Activated T-helper 9 cell treated with anti-CD3 and anti-CD28 coated beads, Interleukin-2, amount 50 U/mL, for 16 hours (primary cell): ENCODE results near the gene PRICKLE1.

Experiments
- DNase-seq: peaks from one replicate; pipeline ENCODE4 v3.0.0-alpha.2; 2020; ENCODE audit warnings: low read depth

Gene PRICKLE1

GRCh38 chr12:42588524-42589464 is 752 bp downstream of the PRICKLE1 start:
- DNase-seq: no peak

GRCh38 chr12:42587601-42588523 is 1.7 kb downstream of the PRICKLE1 start:
- DNase-seq: no peak

GRCh38 chr12:42586268-42586667 is 3.3 kb downstream of the PRICKLE1 start:
- DNase-seq: no peak

- no peak for DNase-seq
These were observed 3.7 kb downstream of the PRICKLE1 start for GRCh38 chr12:42585841-42586216.

- DNase-seq: no peak
These were observed 4.2 kb downstream of the PRICKLE1 start for GRCh38 chr12:42585154-42585840.

- no peak for DNase-seq
These were observed 4.9 kb downstream of the PRICKLE1 start for GRCh38 chr12:42584651-42585111.

- DNase-seq: no peak
These were observed 6.5 kb downstream of the PRICKLE1 start for GRCh38 chr12:42583016-42583415.

GRCh38 chr12:42582498-42582897 is 7.0 kb downstream of the PRICKLE1 start:
- DNase-seq: no peak

GRCh38 chr12:42582050-42582449 is 7.5 kb downstream of the PRICKLE1 start:
- no peak for DNase-seq

GRCh38 chr12:42576374-42576773 is 13.2 kb downstream of the PRICKLE1 start:
- DNase-seq: no peak

- no peak for DNase-seq
These were observed 13.8 kb downstream of the PRICKLE1 start for GRCh38 chr12:42575717-42576116.

GRCh38 chr12:42574851-42575266 is 14.7 kb downstream of the PRICKLE1 start:
- DNase-seq: no peak

GRCh38 chr12:42571327-42572009 is 18.1 kb downstream of the PRICKLE1 start:
- DNase-seq: no peak

- DNase-seq: no peak
These were observed 19.5 kb downstream of the PRICKLE1 start for GRCh38 chr12:42570076-42570475.

GRCh38 chr12:42568952-42569915 is 20.3 kb downstream of the PRICKLE1 start:
- no peak for DNase-seq

- no peak for DNase-seq
These were observed 23.9 kb downstream of the PRICKLE1 start for GRCh38 chr12:42565633-42566032.

- no peak for DNase-seq
These were observed 24.6 kb downstream of the PRICKLE1 start for GRCh38 chr12:42564996-42565395.

GRCh38 chr12:42564556-42564955 is 25.0 kb downstream of the PRICKLE1 start:
- DNase-seq: no peak

GRCh38 chr12:42560977-42561376 is 28.6 kb downstream of the PRICKLE1 start:
- DNase-seq: no peak

GRCh38 chr12:42557586-42558172 is 31.9 kb downstream of the PRICKLE1 start:
- DNase-seq: no peak
